OCI-LY1 (cell line): ENCODE results near the gene MAGI2.

Experiments used
- CTCF ChIP-seq: fragments of 200-600 bp; sonication (generic), shearing (Covaris generic); IDR thresholded peaks from 2 replicates; pipeline ENCODE4 v1.5.1; 2017; ENCODE audit warnings: mild to moderate bottlenecking, antibody characterized with exemption, low read length, moderate library complexity, mixed read lengths
- EZH2 ChIP-seq: fragments of 200-600 bp; sonication (generic), shearing (Covaris generic); IDR thresholded peaks from 2 replicates; pipeline ENCODE4 v1.8.0; 2017; ENCODE audit warnings: borderline replicate concordance, mixed run types, mild to moderate bottlenecking, antibody characterized with exemption, low read length, moderate library complexity, mixed read lengths

GRCh38 chr7:79290398-79290797, 163.1 kb downstream of the MAGI2 start:
- no peak for TF ChIP-seq CTCF
- TF ChIP-seq EZH2, result no peak
